NT2/D1 (cell line): Measurements from ENCODE around the gene KCNQ1.

Source experiments
- YY1 ChIP-seq: IDR thresholded peaks from 2 replicates; pipeline ENCODE4 v1.6.1; 2011; ENCODE audit not compliant: insufficient read length, insufficient read depth
- ZNF274 ChIP-seq: IDR thresholded peaks from 2 replicates; pipeline ENCODE4 v1.6.1; 2011; ENCODE audit warnings: mild to moderate bottlenecking, low read depth, low read length

GRCh38 chr11:2686360-2687222 lies 241.8 kb downstream of the KCNQ1 start:
- TF ChIP-seq ZNF274 (no peak), YY1 (no peak)
